GM18519 (cell line): Measurements from ENCODE around the gene PTPN9.
A peak's percentile ranks its signal among the peaks of the same experiment; 100 is the strongest.
"Not testable (repeated sequence)": the region's sequence is repeated elsewhere in the genome, so short reads cannot be mapped to it uniquely, and the experiment has no call there.

ENCODE experiments used
- ATAC-seq: cut with Tn5 transposase; IDR thresholded peaks from one replicate; pipeline ENCODE4 v1.9.1; 2021; ENCODE audit warnings: mild to moderate bottlenecking, moderate library complexity; ENCODE audit not compliant: unreplicated experiment, low FRiP score

Gene PTPN9

GRCh38 chr15:75578948-75579920, at the start of gene PTPN9:
PTPN9 (minus strand) TSS chr15:75579315; CDS start chr15:75578776, 539 bp downstream.
- no peak for ATAC-seq

GRCh38 chr15:75625542-75626347, 46.6 kb upstream of the PTPN9 start, which contains the start of gene SNUPN:
SNUPN (minus strand) TSS chr15:75625725; CDS start chr15:75621051, 4,674 bp downstream.
- ATAC-seq, result peak; percentile 49

GRCh38 chr15:75622505-75622904, 43.4 kb upstream of the PTPN9 start:
- no peak for ATAC-seq

- ATAC-seq, result no peak
Measured at GRCh38 chr15:75620841-75621391, 41.8 kb upstream of the PTPN9 start.

- no peak for ATAC-seq
Measured at GRCh38 chr15:75620058-75620820, 41.1 kb upstream of the PTPN9 start.

- ATAC-seq, result no peak
Measured at GRCh38 chr15:75616766-75617165, 37.7 kb upstream of the PTPN9 start.

GRCh38 chr15:75606711-75607699, 27.9 kb upstream of the PTPN9 start:
- no peak for ATAC-seq

- ATAC-seq, result no peak
Measured at GRCh38 chr15:75606026-75606425, 26.9 kb upstream of the PTPN9 start.

- ATAC-seq, result no peak
Measured at GRCh38 chr15:75599401-75599800, 20.3 kb upstream of the PTPN9 start.

GRCh38 chr15:75598361-75598760, 19.2 kb upstream of the PTPN9 start:
- ATAC-seq, result no peak

- ATAC-seq, result no peak
Measured at GRCh38 chr15:75597667-75598341, 18.7 kb upstream of the PTPN9 start.

- ATAC-seq, result no peak
Measured at GRCh38 chr15:75596703-75597345, 17.7 kb upstream of the PTPN9 start.

GRCh38 chr15:75594276-75594675, 15.2 kb upstream of the PTPN9 start:
- ATAC-seq, result no peak

- ATAC-seq, result no peak
Measured at GRCh38 chr15:75591655-75592364, 12.7 kb upstream of the PTPN9 start.

- ATAC-seq, result no peak
Measured at GRCh38 chr15:75590239-75590638, 11.1 kb upstream of the PTPN9 start.

GRCh38 chr15:75589071-75589470, 10.0 kb upstream of the PTPN9 start:
- no peak for ATAC-seq

- ATAC-seq, result not testable (repeated sequence)
Measured at GRCh38 chr15:75586422-75586821, 7.3 kb upstream of the PTPN9 start.
